CD14-positive monocyte (primary cell): ENCODE data around the gene EDIL3. TPM values are rescaled to one million over a fixed set of nuclear protein-coding genes. Genes with fewer than 3 reads are reported as not detected.
A peak's percentile ranks its signal among the peaks of the same experiment; 100 is the strongest.

Experiments used
- DNase-seq, 3 donors: peaks; one replicate each; pipeline ENCODE4 v3.0.0-alpha.2; 2011 to 2022
- H2AFZ ChIP-seq: 2 replicates; pipeline ENCODE4 v1.6.0; 2012; ENCODE audit warnings: mild to moderate bottlenecking, low read depth, low read length, inconsistent platforms; ENCODE audit not compliant: insufficient read depth, poor library complexity, severe bottlenecking
- H3K27ac ChIP-seq, 2 donors: 1 replicate in 1 of 2; 2 replicates in 1 of 2; pipeline ENCODE4 v1.5.1; 2012 to 2013; ENCODE audit warnings: low read length in 2 of 2, control low read depth in 1 of 2, inconsistent platforms in 1 of 2, low read depth in 1 of 2, mild to moderate bottlenecking in 1 of 2
- H3K27me3 ChIP-seq, 2 donors: one replicate each; pipeline versions ENCODE4 v1.6.0 to v1.6.1; 2011 to 2013; ENCODE audit warnings: low read length in 2 of 2; ENCODE audit not compliant: control insufficient read depth in 2 of 2, insufficient read depth in 2 of 2
- H3K36me3 ChIP-seq, 2 donors: replicated peaks in 1 of 2; 1 replicate in 1 of 2; 2 replicates in 1 of 2; pipeline versions ENCODE4 v1.5.1 to v1.6.1; 2012 to 2013; ENCODE audit warnings: low read length in 2 of 2, control low read depth in 1 of 2, inconsistent platforms in 1 of 2, mild to moderate bottlenecking in 1 of 2; ENCODE audit not compliant: insufficient read depth in 2 of 2, control insufficient read depth in 1 of 2
- H3K4me1 ChIP-seq, 2 donors: 1 replicate in 1 of 2; 2 replicates in 1 of 2; pipeline versions ENCODE4 v1.5.1 to v1.6.1; 2012 to 2013; ENCODE audit warnings: low read length in 2 of 2, control low read depth in 1 of 2, inconsistent platforms in 1 of 2, mild to moderate bottlenecking in 1 of 2, moderate library complexity in 1 of 2; ENCODE audit not compliant: insufficient read depth in 2 of 2, control insufficient read depth in 1 of 2
- H3K4me2 ChIP-seq: replicated peaks from 2 replicates; pipeline ENCODE3; 2012; ENCODE audit warnings: low read length, moderate library complexity, mild to moderate bottlenecking; ENCODE audit not compliant: poor library complexity, severe bottlenecking; ENCODE audit errors: extremely low read depth
- H3K4me3 ChIP-seq, 3 experiments: fragments of 200-600 bp in 1 of 3; sonication (generic) in 1 of 3; replicated peaks in 1 of 3; 1 replicate in 2 of 3; 2 replicates in 1 of 3; pipeline ENCODE4 v1.5.1; 2011 to 2013; ENCODE audit warnings: low read length in 3 of 3, mild to moderate bottlenecking in 3 of 3, control low read depth in 2 of 3, low read depth in 2 of 3, inconsistent platforms in 1 of 3, moderate library complexity in 1 of 3
- H3K79me2 ChIP-seq: 2 replicates; pipeline ENCODE4 v1.6.0; 2012; ENCODE audit warnings: mild to moderate bottlenecking, control low read depth, inconsistent platforms, low read length, moderate library complexity; ENCODE audit not compliant: insufficient read depth
- H3K9ac ChIP-seq: 2 replicates; pipeline ENCODE4 v1.6.0; 2017; ENCODE audit warnings: low read length, mild to moderate bottlenecking; ENCODE audit not compliant: insufficient read depth, poor library complexity, severe bottlenecking
- H3K9me3 ChIP-seq, 2 donors: replicated peaks in 1 of 2; 1 replicate in 1 of 2; 2 replicates in 1 of 2; pipeline versions ENCODE4 v1.5.1 to v1.6.1; 2012 to 2013; ENCODE audit warnings: low read length in 2 of 2, control low read depth in 1 of 2; ENCODE audit not compliant: control insufficient read depth in 1 of 2, insufficient read depth in 1 of 2
- H4K20me1 ChIP-seq: 2 replicates; pipeline ENCODE4 v1.6.0; 2012; ENCODE audit warnings: mild to moderate bottlenecking, low read length, control low read depth, moderate library complexity; ENCODE audit not compliant: insufficient read depth
- H3K27ac Mint-ChIP-seq, 7 donors: one replicate each; pipeline ENCODE4 v1.8.0; 2020; ENCODE audit warnings: mild to moderate bottlenecking in 7 of 7, mixed read lengths in 7 of 7, moderate library complexity in 6 of 7, inconsistent platforms in 2 of 7
- H3K27me3 Mint-ChIP-seq, 3 donors: one replicate each; pipeline ENCODE4 v1.8.0; 2021 to 2022; ENCODE audit warnings: low read depth in 3 of 3, mild to moderate bottlenecking in 3 of 3, mixed read lengths in 3 of 3, moderate library complexity in 3 of 3, inconsistent platforms in 1 of 3
- H3K36me3 Mint-ChIP-seq, 2 donors: one replicate each; pipeline ENCODE4 v1.8.0; 2020; ENCODE audit warnings: mixed read lengths in 2 of 2, inconsistent platforms in 1 of 2, mild to moderate bottlenecking in 1 of 2
- H3K4me1 Mint-ChIP-seq: one replicate; pipeline ENCODE4 v1.8.0; 2020; ENCODE audit warnings: mild to moderate bottlenecking, mixed read lengths
- H3K4me3 Mint-ChIP-seq, 2 donors: one replicate each; pipeline ENCODE4 v1.8.0; 2020; ENCODE audit warnings: mild to moderate bottlenecking in 2 of 2, mixed read lengths in 2 of 2, moderate library complexity in 1 of 2
- H3K9me3 Mint-ChIP-seq, 7 donors: one replicate each; pipeline ENCODE4 v1.8.0; 2020 to 2022; ENCODE audit warnings: mixed read lengths in 7 of 7, mild to moderate bottlenecking in 6 of 7, moderate library complexity in 6 of 7, inconsistent platforms in 2 of 7
- WGBS: methylation state at CpG from one replicate; pipeline ENCODE4 v1.1.5; 2013; ENCODE audit warnings: missing lambda C conversion rate; ENCODE audit not compliant: insufficient coverage; 5-methylcytosine and 5-hydroxymethylcytosine counted together
- intact Hi-C, 2 donors: fragments of 100-400 bp; cut with micrococcal nuclease; formaldehyde crosslinking; loops; one replicate each; pipeline versions ENCODE4 v1.15.0 to v1.15.1; 2023
- polyA plus RNA-seq, 3 donors: library from polyadenylated mRNA; depleted of rRNA in 1 of 3; unstranded in 2 of 3; stranded (reverse) in 1 of 3; fragments of 300-500 nt in 2 of 3; fragments of >200 nt in 1 of 3; fragmentation: Illumina TruSeq in 2 of 3; gene quantifications; 1 replicate in 2 of 3; 2 replicates in 1 of 3; pipeline ENCODE4 v1.2.3, GENCODE V29; 2012 to 2021
- TF ChIP-seq, protein P1 (sequence below): fragments of 200-600 bp; IDR thresholded peaks from one replicate; pipeline ENCODE4 v1.8.0; 2022; ENCODE audit warnings: antibody characterized with exemption, mild to moderate bottlenecking

EDIL3 gene
- polyA plus RNA-seq, 3 donors, result 0.09 TPM; not detected in 2

- H2AFZ ChIP-seq, result no peak overlapping the region
Observed at GRCh38 chr5:83925321-83925954, 459.2 kb downstream of the EDIL3 start.

GRCh38 chr5:83924891-83925290 lies 459.8 kb downstream of the EDIL3 start:
- Histone ChIP-seq H3K9me3 (no peaks in the 10 kb centered on the region), H3K4me3 (no peak overlapping the region), H3K4me2 (no peak overlapping the region), H3K36me3 (no peaks in the 10 kb centered on the region), H2AFZ (no peak overlapping the region), H4K20me1 (no peaks in the 10 kb centered on the region), H3K27ac (no peak overlapping the region), H3K4me1 (no peaks in the 10 kb centered on the region), H3K9ac (no peak overlapping the region), H3K79me2 (no peaks in the 10 kb centered on the region), H3K27me3 (no peaks in the 10 kb centered on the region)
- no CpG with 5 or more reads among the region's 3 CpGs for WGBS
- H3K27me3 Mint-ChIP-seq, result no peaks in the 10 kb centered on the region
- H3K9me3 Mint-ChIP-seq, result peaks cover 0 to 3% (median 0%) of the 10 kb centered on the region in 7 donors
- H3K27ac Mint-ChIP-seq, result no peak overlapping the region
- no peaks in the 10 kb centered on the region for H3K4me1 Mint-ChIP-seq
- DNase-seq, result no peak
- no peaks in the 10 kb centered on the region for H3K36me3 Mint-ChIP-seq
- intact Hi-C loops, result no loop called here
- no peak overlapping the region for H3K4me3 Mint-ChIP-seq
- TF ChIP-seq, protein P1, sequence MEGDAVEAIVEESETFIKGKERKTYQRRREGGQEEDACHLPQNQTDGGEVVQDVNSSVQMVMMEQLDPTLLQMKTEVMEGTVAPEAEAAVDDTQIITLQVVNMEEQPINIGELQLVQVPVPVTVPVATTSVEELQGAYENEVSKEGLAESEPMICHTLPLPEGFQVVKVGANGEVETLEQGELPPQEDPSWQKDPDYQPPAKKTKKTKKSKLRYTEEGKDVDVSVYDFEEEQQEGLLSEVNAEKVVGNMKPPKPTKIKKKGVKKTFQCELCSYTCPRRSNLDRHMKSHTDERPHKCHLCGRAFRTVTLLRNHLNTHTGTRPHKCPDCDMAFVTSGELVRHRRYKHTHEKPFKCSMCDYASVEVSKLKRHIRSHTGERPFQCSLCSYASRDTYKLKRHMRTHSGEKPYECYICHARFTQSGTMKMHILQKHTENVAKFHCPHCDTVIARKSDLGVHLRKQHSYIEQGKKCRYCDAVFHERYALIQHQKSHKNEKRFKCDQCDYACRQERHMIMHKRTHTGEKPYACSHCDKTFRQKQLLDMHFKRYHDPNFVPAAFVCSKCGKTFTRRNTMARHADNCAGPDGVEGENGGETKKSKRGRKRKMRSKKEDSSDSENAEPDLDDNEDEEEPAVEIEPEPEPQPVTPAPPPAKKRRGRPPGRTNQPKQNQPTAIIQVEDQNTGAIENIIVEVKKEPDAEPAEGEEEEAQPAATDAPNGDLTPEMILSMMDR, result no peak

More at GRCh38 chr5:83925321-83925954, 459.2 kb downstream of the EDIL3 start:
- WGBS, result 50% methylated on average over 2 of the region's 4 CpGs
- TF ChIP-seq, protein P1, result no peak
- H3K9ac ChIP-seq, result no peak overlapping the region
- Mint-ChIP-seq H3K27ac (peak overlapping the region in 1 of 7 donors; percentile 8), H3K9me3 (peaks cover 0 to 3% (median 0%) of the 10 kb centered on the region in 7 donors), H3K36me3 (no peaks in the 10 kb centered on the region), H3K4me3 (no peak overlapping the region), H3K27me3 (no peaks in the 10 kb centered on the region), H3K4me1 (no peaks in the 10 kb centered on the region)
- H3K4me1 ChIP-seq, result no peaks in the 10 kb centered on the region
- DNase-seq, result no peak
- no peak overlapping the region for H3K4me3 ChIP-seq
- no peak overlapping the region for H3K4me2 ChIP-seq
- H3K79me2 ChIP-seq, result no peaks in the 10 kb centered on the region
- no peaks in the 10 kb centered on the region for H3K36me3 ChIP-seq
- H4K20me1 ChIP-seq, result no peaks in the 10 kb centered on the region
- no peaks in the 10 kb centered on the region for H3K9me3 ChIP-seq
- no peak overlapping the region for H3K27ac ChIP-seq
- intact Hi-C loops, result no loop called here
- no peaks in the 10 kb centered on the region for H3K27me3 ChIP-seq
